H9 (cell line): Measurements from ENCODE around the gene GLRA3. TPM values are rescaled to one million over a fixed set of nuclear protein-coding genes. Genes with fewer than 3 reads are reported as not detected.

Experiments used
- DNase-seq: peaks from one replicate; pipeline ENCODE4 v3.0.0-alpha.2; 2017
- H2AFZ ChIP-seq: one replicate; pipeline ENCODE4 v1.6.1; 2013; ENCODE audit warnings: mild to moderate bottlenecking, low read length, control low read depth, moderate library complexity
- H2AK5ac ChIP-seq: 2 replicates; pipeline ENCODE4 v1.6.1; 2013; ENCODE audit warnings: low read length, control low read depth, mixed read lengths; ENCODE audit not compliant: insufficient read length
- H2BK120ac ChIP-seq: one replicate; pipeline ENCODE4 v1.6.1; 2013; ENCODE audit warnings: low read depth, mild to moderate bottlenecking, low read length, control low read depth, inconsistent platforms; ENCODE audit not compliant: poor library complexity, severe bottlenecking
- H2BK12ac ChIP-seq: 2 replicates; pipeline ENCODE4 v1.6.1; 2013; ENCODE audit warnings: low read length, control low read depth, mixed read lengths, low read depth; ENCODE audit not compliant: insufficient read length
- H2BK15ac ChIP-seq: 2 replicates; pipeline ENCODE4 v1.6.1; 2013; ENCODE audit warnings: low read depth, low read length, control low read depth
- H2BK20ac ChIP-seq: one replicate; pipeline ENCODE4 v1.6.1; 2013; ENCODE audit warnings: low read depth, mild to moderate bottlenecking, low read length, control low read depth, inconsistent platforms; ENCODE audit not compliant: poor library complexity, severe bottlenecking
- H2BK5ac ChIP-seq: 2 replicates; pipeline ENCODE4 v1.6.1; 2013; ENCODE audit warnings: low read length, control low read depth, mixed read lengths; ENCODE audit not compliant: insufficient read length
- H3K14ac ChIP-seq: 2 replicates; pipeline ENCODE4 v1.6.1; 2013; ENCODE audit warnings: low read length, control low read depth; ENCODE audit not compliant: insufficient read depth
- H3K18ac ChIP-seq: 2 replicates; pipeline ENCODE4 v1.6.1; 2013; ENCODE audit warnings: low read depth, mild to moderate bottlenecking, mixed read lengths, low read length, control low read depth; ENCODE audit not compliant: insufficient read length
- H3K23ac ChIP-seq: 2 replicates; pipeline ENCODE4 v1.6.1; 2013; ENCODE audit warnings: low read length, control low read depth, mixed read lengths, low read depth; ENCODE audit not compliant: insufficient read length
- H3K23me2 ChIP-seq: 2 replicates; pipeline ENCODE4 v1.6.1; 2013; ENCODE audit warnings: low read depth, mild to moderate bottlenecking, mixed read lengths, low read length, control low read depth; ENCODE audit not compliant: insufficient read length, poor library complexity, severe bottlenecking
- H3K27ac ChIP-seq: 2 replicates; pipeline ENCODE4 v1.5.1; 2013; ENCODE audit warnings: low read length, control low read depth, mixed read lengths, low read depth; ENCODE audit not compliant: insufficient read length
- H3K27me3 ChIP-seq: 2 replicates; pipeline ENCODE4 v1.6.1; 2013; ENCODE audit warnings: low read length, control low read depth, inconsistent platforms; ENCODE audit not compliant: insufficient read depth
- H3K4ac ChIP-seq: 2 replicates; pipeline ENCODE4 v1.6.1; 2013; ENCODE audit warnings: low read depth, mild to moderate bottlenecking, control low read depth, inconsistent platforms, low read length, moderate library complexity
- H3K4me1 ChIP-seq: 2 replicates; pipeline ENCODE4 v1.6.1; 2013; ENCODE audit warnings: low read length, control low read depth, inconsistent platforms; ENCODE audit not compliant: insufficient read depth
- H3K4me2 ChIP-seq: 2 replicates; pipeline ENCODE4 v1.6.1; 2013; ENCODE audit warnings: low read length, control low read depth, mixed read lengths; ENCODE audit not compliant: insufficient read length, insufficient read depth
- H3K56ac ChIP-seq: 2 replicates; pipeline ENCODE4 v1.6.1; 2013; ENCODE audit warnings: low read depth, mild to moderate bottlenecking, mixed read lengths, low read length, control low read depth; ENCODE audit not compliant: insufficient read length
- H3K79me1 ChIP-seq: 2 replicates; pipeline ENCODE4 v1.6.1; 2013; ENCODE audit warnings: low read depth, mild to moderate bottlenecking, moderate library complexity, low read length, control low read depth, inconsistent platforms; ENCODE audit not compliant: insufficient read depth, poor library complexity, severe bottlenecking
- H3K79me2 ChIP-seq: 2 replicates; pipeline ENCODE4 v1.6.1; 2013; ENCODE audit warnings: low read length, control low read depth, inconsistent platforms; ENCODE audit not compliant: insufficient read depth
- H3K9ac ChIP-seq: 2 replicates; pipeline ENCODE4 v1.6.1; 2013; ENCODE audit warnings: low read length, control low read depth, mixed read lengths; ENCODE audit not compliant: insufficient read length; ENCODE audit errors: extremely low read depth
- H3K9me3 ChIP-seq: one replicate; pipeline ENCODE4 v1.6.1; 2013; ENCODE audit warnings: low read depth, low read length, inconsistent platforms; ENCODE audit not compliant: control insufficient read depth
- H3T11ph ChIP-seq: one replicate; pipeline ENCODE4 v1.6.1; 2013; ENCODE audit warnings: mild to moderate bottlenecking, low read length, control low read depth, inconsistent platforms
- H4K20me1 ChIP-seq: one replicate; pipeline ENCODE4 v1.6.1; 2013; ENCODE audit not compliant: control insufficient read depth, insufficient read length, insufficient read depth
- H4K5ac ChIP-seq: 2 replicates; pipeline ENCODE4 v1.6.1; 2013; ENCODE audit warnings: low read depth, mild to moderate bottlenecking, mixed read lengths, low read length, control low read depth; ENCODE audit not compliant: insufficient read length
- H4K8ac ChIP-seq: replicated peaks from 2 replicates; pipeline ENCODE4 v1.6.1; 2013; ENCODE audit warnings: low read length, control low read depth, mixed read lengths, low read depth; ENCODE audit not compliant: insufficient read length
- H4K91ac ChIP-seq: 2 replicates; pipeline ENCODE4 v1.6.1; 2013; ENCODE audit warnings: low read depth, mild to moderate bottlenecking, moderate library complexity, mixed read lengths, low read length, control low read depth; ENCODE audit not compliant: insufficient read length
- H3K27ac Mint-ChIP-seq, 3 experiments: 2 replicates in 2 of 3; 3 replicates in 1 of 3; pipeline ENCODE4 v1.8.0; 2020 to 2021; ENCODE audit warnings: mixed read lengths in 3 of 3, mild to moderate bottlenecking in 1 of 3, moderate library complexity in 1 of 3
- H3K27me3 Mint-ChIP-seq: 2 replicates; pipeline ENCODE4 v1.8.0; 2021; ENCODE audit warnings: low read depth, mild to moderate bottlenecking, moderate library complexity, mixed read lengths
- H3K36me3 Mint-ChIP-seq, 3 experiments: 2 replicates in 2 of 3; 3 replicates in 1 of 3; pipeline ENCODE4 v1.8.0; 2020 to 2021; ENCODE audit warnings: low read depth in 3 of 3, mixed read lengths in 3 of 3; ENCODE audit not compliant: insufficient read depth in 1 of 3
- H3K4me1 Mint-ChIP-seq, 2 experiments: 2 replicates each; pipeline ENCODE4 v1.8.0; 2020; ENCODE audit warnings: mixed read lengths in 2 of 2
- H3K4me3 Mint-ChIP-seq, 2 experiments: 2 replicates in 1 of 2; 3 replicates in 1 of 2; pipeline ENCODE4 v1.8.0; 2020 to 2021; ENCODE audit warnings: mild to moderate bottlenecking in 2 of 2, mixed read lengths in 2 of 2, moderate library complexity in 1 of 2
- H3K9me3 Mint-ChIP-seq, 2 experiments: 2 replicates in 1 of 2; 3 replicates in 1 of 2; pipeline ENCODE4 v1.8.0; 2020; ENCODE audit warnings: mild to moderate bottlenecking in 2 of 2, mixed read lengths in 2 of 2, moderate library complexity in 1 of 2
- WGBS: extraction: QIAGEN DNeasy Blood & Tissue Kit; methylation state at CpG from one replicate; pipeline ENCODE4 v1.1.7; 2013; ENCODE audit warnings: missing lambda C conversion rate, low lambda C conversion rate, mixed read lengths; ENCODE audit not compliant: insufficient read length; ENCODE audit errors: extremely low coverage; 5-methylcytosine and 5-hydroxymethylcytosine counted together
- total RNA-seq: library from RNA; stranded (reverse); gene quantifications from 2 replicates; pipeline ENCODE4 v1.2.1, GENCODE V29; 2021
- TF ChIP-seq, protein P1 (sequence below): fragments of 200-600 bp; sonication (generic); conservative IDR thresholded peaks from 3 replicates; pipeline ENCODE4 v1.8.0; 2021; ENCODE audit warnings: antibody characterized with exemption, mild to moderate bottlenecking

Gene GLRA3
- total RNA-seq, 1 experiment from 2014 or later, result 0.09 TPM

DNA sequence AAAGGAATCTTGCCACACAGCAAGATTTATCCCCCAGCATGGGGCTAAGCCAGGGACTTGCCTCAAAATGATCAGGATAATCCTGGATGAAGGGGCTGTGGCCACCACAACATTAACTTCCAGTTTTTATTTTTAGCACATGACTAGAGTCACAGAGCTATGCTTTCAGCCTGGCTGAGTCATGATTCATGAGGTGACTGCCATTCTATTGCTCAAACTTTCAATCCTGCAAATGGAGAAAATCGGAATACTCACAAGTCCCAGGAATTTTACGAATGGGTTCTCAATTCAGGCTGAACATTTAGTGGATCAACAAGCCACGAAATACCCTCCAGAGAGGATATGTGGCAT is 236.1 kb downstream of the GLRA3 start:
- no peaks in the 10 kb centered on the region for H3K9me3 ChIP-seq
- TF ChIP-seq, protein P1, sequence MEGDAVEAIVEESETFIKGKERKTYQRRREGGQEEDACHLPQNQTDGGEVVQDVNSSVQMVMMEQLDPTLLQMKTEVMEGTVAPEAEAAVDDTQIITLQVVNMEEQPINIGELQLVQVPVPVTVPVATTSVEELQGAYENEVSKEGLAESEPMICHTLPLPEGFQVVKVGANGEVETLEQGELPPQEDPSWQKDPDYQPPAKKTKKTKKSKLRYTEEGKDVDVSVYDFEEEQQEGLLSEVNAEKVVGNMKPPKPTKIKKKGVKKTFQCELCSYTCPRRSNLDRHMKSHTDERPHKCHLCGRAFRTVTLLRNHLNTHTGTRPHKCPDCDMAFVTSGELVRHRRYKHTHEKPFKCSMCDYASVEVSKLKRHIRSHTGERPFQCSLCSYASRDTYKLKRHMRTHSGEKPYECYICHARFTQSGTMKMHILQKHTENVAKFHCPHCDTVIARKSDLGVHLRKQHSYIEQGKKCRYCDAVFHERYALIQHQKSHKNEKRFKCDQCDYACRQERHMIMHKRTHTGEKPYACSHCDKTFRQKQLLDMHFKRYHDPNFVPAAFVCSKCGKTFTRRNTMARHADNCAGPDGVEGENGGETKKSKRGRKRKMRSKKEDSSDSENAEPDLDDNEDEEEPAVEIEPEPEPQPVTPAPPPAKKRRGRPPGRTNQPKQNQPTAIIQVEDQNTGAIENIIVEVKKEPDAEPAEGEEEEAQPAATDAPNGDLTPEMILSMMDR, result no peak
- no peak overlapping the region for H3K9ac ChIP-seq
- H3K9me3 Mint-ChIP-seq, result peaks cover 0 to 6% of the 10 kb centered on the region in 2 experiments; a peak in 1 of 5 replicates
- DNase-seq, result no peak
- H2BK15ac ChIP-seq, result no peak overlapping the region
- no peak overlapping the region for H2BK20ac ChIP-seq
- H3K56ac ChIP-seq, result no peak overlapping the region
- H3K79me1 ChIP-seq, result no peaks in the 10 kb centered on the region
- no peak overlapping the region for H4K91ac ChIP-seq
- H4K20me1 ChIP-seq, result no peaks in the 10 kb centered on the region
- no peak overlapping the region for H3K27ac ChIP-seq
- H3K27me3 ChIP-seq, result no peaks in the 10 kb centered on the region
- H3K4ac ChIP-seq, result no peak overlapping the region
- H4K5ac ChIP-seq, result no peak overlapping the region
- no peak overlapping the region for H3K23ac ChIP-seq
- H3K4me1 Mint-ChIP-seq, result peaks cover 16 to 18% of the 10 kb centered on the region in 2 experiments
- H4K8ac ChIP-seq, result no peak overlapping the region
- no peak overlapping the region for H3K4me2 ChIP-seq
- H3K23me2 ChIP-seq, result no peaks in the 10 kb centered on the region
- H3K36me3 Mint-ChIP-seq, result peaks cover 0 to 6% (median 0%) of the 10 kb centered on the region in 3 experiments; a peak in 2 of 7 replicates
- H3K4me1 ChIP-seq, result no peaks in the 10 kb centered on the region
- H3K27me3 Mint-ChIP-seq, result no peaks in the 10 kb centered on the region
- no peaks in the 10 kb centered on the region for H3K79me2 ChIP-seq
- H2BK5ac ChIP-seq, result no peak overlapping the region
- no peak overlapping the region; a peak in 1 of 7 replicates for H3K27ac Mint-ChIP-seq
- no peak overlapping the region for H3K18ac ChIP-seq
- no peak overlapping the region for H2AFZ ChIP-seq
- H2BK120ac ChIP-seq, result no peak overlapping the region
- H3T11ph ChIP-seq, result no peak overlapping the region
- no peak overlapping the region for H3K14ac ChIP-seq
- H2BK12ac ChIP-seq, result no peak overlapping the region
- no CpG with 5 or more reads among the region's 3 CpGs for WGBS
- H3K4me3 Mint-ChIP-seq, result no peak overlapping the region
- no peak overlapping the region for H2AK5ac ChIP-seq
